ENCODE measurements around the gene CUX1.

DNA sequence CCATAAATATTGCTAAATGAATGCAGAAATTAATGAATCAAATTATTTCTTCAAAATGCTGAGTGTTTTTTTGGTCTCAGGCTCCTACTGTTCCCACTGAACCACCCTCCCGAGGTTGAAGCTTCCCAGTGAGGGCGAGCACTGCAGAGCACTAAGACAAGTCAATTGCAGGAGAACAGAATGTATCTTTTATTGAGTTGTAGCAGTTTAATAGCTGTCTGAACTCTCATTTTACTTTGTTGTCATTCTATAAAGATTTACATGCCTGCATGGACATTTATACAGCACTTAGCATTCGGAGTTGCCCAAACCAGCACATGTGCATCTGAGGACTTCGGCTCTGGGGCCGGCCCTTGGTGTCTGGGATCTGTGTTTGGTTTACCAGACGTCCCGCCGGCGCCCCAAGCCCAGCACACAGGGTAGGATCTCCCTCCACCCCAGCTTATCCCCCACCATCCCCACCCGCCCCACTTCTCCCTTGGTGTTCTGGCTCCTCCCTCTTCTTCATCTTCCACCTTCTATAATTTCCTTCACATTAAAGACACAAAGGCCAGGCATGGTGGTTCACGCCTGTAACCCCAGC lies 258.2 kb downstream of the CUX1 start:
- TF ChIP-seq ZNF24 (IDR thresholded peaks at IDR 0.05), result no peak
- TF ChIP-seq SUZ12 (IDR thresholded peaks at IDR 0.05; ENCODE audit: unreplicated experiment), result no peak
- TF ChIP-seq, protein P1, sequence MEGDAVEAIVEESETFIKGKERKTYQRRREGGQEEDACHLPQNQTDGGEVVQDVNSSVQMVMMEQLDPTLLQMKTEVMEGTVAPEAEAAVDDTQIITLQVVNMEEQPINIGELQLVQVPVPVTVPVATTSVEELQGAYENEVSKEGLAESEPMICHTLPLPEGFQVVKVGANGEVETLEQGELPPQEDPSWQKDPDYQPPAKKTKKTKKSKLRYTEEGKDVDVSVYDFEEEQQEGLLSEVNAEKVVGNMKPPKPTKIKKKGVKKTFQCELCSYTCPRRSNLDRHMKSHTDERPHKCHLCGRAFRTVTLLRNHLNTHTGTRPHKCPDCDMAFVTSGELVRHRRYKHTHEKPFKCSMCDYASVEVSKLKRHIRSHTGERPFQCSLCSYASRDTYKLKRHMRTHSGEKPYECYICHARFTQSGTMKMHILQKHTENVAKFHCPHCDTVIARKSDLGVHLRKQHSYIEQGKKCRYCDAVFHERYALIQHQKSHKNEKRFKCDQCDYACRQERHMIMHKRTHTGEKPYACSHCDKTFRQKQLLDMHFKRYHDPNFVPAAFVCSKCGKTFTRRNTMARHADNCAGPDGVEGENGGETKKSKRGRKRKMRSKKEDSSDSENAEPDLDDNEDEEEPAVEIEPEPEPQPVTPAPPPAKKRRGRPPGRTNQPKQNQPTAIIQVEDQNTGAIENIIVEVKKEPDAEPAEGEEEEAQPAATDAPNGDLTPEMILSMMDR (IDR thresholded peaks at IDR 0.05 in 2 of 3, conservative IDR thresholded peaks at IDR 0.05 in 1 of 3; ENCODE audit: control insufficient read depth in 2 of 3, extremely low read depth in 1 of 3, insufficient read depth in 1 of 3, low read depth in 3 of 3, low read length in 3 of 3), result no peak
- TF ChIP-seq CEBPB (IDR thresholded peaks at IDR 0.05; ENCODE audit: borderline replicate concordance in 1 of 2, low read depth in 2 of 2, low read length in 2 of 2), result no peak
- no peak for TF ChIP-seq JUNB (IDR thresholded peaks at IDR 0.05)
- TF ChIP-seq, protein P2, sequence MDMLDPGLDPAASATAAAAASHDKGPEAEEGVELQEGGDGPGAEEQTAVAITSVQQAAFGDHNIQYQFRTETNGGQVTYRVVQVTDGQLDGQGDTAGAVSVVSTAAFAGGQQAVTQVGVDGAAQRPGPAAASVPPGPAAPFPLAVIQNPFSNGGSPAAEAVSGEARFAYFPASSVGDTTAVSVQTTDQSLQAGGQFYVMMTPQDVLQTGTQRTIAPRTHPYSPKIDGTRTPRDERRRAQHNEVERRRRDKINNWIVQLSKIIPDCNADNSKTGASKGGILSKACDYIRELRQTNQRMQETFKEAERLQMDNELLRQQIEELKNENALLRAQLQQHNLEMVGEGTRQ (IDR thresholded peaks at IDR 0.05; ENCODE audit: borderline replicate concordance, low read depth, low read length), result no peak
- no peak for TF ChIP-seq POLR2A (IDR thresholded peaks at IDR 0.05; ENCODE audit: low read depth, low read length)
- no peak for TF ChIP-seq KDM1A (IDR thresholded peaks at IDR 0.05; ENCODE audit: borderline replicate concordance)
